ENCODE measurements around the gene IL20.

Gene IL20

GRCh38 chr1:206904423-206905142 lies 39.2 kb downstream of the IL20 start:
- no peak for DNase-seq (ENCODE audit: low spot score)

DNA sequence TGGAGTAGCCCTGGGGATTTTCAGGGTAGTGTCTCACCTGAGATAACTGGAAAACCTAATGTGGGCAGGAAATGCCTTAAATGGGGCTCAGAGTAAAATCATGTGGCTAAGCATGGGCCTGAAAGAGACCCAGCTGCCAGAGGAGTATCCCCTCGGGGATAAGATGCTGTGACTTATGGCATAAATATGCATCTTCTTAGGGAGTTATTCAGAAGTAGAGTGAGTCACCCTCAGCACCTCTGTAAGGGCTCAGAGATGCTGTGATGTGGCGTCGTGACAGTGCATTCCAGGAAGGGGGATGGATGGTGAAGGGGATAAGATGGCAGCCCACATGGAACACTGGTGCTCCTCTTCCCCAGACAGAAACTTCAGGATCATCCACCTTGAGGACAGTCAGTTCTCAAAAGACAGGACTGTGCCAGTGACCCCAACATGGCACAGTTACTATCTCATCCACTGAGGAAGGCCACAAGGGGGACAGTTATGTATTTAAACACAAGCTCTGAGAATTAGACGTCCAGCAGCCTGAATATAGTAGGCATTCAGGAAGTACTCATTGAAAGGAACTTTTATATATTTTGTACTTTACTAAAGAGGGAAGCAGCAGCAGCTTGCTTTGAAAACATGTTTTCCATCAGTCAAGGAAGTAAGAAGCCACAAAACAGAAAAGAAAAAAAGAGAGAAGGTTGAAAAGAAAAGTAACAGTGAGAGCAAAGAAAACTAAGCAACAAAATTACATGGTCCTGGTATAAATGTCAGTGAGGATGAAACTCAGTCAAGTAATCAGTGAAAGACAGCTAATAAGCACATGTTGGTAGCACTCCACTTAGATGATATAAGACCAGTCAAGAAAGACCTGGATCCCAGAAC lies 40.1 kb downstream of the IL20 start:
- DNase-seq (ENCODE audit: low spot score) = peak; percentile 94

GRCh38 chr1:206907304-206907991 lies 42.0 kb downstream of the IL20 start:
- DNase-seq (ENCODE audit: low spot score) = no peak

DNA sequence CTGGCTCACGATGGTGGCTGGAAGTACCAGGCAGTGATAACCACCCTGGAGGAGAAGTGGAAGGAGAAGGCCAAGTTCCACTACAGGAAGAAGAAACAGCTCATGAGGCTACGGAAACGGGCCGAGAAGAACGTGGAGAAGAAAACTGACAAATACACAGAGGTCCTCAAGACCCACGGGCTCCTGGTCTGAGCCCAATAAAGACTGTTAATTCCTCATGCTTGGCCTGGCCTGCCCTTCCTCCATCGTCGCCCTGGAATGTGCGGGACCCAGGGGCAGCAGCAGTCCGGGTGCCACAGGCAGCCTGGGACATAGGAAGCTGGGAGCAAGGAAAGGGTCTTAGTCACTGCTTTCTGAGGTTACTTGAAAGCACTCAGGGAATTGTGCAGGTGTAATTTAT lies 42.6 kb downstream of the IL20 start:
- no peak for DNase-seq (ENCODE audit: low spot score)

GRCh38 chr1:206909161-206909882 lies 43.9 kb downstream of the IL20 start:
- no peak for DNase-seq (ENCODE audit: low spot score)

DNA sequence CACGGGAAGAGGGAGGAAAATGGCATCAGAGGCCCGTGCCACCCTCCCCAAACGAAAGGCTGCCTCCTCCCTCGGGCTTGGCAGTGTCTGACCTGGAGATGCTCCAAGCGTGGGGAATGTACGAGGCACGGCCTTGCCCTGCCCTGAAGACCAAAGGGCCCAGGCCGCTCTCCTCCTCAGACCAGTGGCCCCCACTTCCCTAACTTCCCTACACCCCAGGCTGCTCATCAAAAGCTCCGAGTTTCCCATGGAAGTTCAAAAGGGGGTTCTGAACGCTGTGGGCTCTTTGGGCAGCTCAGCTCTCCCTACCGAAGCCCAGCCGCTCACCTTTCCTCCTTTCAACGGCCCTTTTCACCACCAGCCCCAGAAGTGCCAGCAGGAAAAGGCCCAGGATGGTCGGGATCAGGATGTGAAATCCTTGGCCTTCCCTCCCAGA lies 44.5 kb downstream of the IL20 start:
- no peak for DNase-seq (ENCODE audit: low spot score)

DNA sequence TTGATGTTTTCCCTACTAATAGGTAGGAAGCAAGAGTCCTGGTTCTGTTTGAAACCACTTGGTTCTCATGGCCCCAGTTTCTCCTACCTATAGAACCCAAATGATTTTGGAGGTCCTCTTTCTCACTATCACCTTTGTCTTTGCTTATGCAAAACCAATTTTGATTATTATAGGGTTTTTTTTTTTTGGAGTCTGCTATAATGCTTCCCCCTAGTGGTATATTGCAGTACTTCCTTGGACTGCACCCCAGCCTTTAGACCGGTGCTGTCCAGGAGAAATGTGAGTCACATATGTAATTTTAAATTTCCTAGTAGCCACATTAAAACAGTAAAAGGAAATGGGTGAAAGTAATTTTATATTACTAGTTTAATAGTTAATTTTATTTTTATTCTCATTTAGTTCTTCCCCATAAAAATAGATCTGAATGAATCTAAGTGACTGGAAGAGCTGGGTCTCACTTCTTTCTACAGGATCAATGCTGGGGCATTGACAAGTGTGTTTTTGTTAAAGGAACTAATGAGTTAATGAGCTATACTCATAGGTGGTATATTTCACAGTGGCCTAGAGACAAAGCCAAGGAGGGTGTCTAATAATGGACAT lies 45.7 kb downstream of the IL20 start:
- peak; percentile 74 for DNase-seq (ENCODE audit: low spot score)

DNA sequence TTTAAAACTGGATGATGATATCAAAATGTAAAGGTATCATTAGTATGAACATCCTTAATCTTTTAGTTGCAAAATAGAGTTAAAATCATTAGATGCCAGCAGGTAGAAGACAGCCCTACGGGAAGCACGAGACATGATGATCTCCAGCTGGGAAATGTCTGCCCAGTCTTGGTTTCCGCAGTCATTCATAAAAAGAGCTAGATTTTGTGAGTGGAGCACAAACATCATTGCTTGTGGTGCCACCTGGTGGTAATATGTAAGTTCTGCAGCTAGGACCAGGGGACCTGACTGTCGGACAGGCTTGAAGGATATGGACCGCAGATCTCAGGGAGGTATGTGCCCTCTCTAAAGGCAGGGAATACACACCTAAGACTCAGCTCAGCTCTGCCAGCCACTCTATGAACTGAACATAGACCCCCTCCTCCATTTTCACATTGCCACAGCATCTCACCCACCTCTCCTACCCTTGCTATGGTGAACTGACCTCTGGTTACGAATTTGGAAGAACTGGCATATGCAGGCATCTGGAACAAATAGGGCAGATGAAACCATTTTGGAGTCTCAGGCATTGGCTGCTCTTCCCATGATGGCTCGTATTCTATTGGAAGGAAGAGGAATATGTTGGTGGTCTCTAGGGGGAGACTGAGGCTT lies 47.1 kb downstream of the IL20 start:
- peak; percentile 92 for DNase-seq (ENCODE audit: low spot score)

DNA sequence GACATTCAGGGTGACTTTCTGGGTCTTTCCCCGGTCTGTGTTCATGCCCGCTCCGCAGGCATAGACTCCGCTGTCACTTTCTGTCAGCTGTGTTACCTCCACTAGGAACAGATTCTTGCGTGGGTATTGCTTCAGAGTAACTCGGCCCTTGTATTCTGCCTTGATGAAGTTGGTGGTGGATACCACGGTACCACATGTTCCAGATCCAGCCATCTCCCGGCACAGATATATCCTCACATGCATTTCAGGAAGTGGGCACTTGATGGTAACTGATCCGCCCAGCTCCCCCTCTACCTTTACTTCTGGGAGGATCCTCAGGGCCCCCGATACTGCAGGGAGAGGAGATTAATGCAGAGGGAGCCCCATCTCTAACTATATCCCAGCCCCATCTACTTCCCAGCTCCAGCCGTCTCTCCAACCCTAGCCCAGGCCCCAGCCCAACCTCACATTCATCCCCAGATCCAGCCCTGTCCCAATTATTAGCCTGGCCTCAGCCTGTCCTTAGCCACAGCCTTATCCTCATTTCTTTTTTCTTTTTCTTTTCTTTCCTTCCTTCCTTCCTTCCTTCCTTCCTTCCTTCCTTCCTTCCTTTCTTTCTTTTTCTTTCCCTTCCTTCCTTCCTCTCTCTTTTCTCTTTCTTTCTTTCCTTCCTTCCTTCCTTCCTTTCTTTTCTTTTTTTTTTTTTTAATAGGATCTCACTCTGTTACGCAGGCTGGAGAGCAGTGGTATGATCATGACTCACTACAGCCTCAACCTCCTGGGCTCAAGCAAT lies 48.5 kb downstream of the IL20 start:
- DNase-seq (ENCODE audit: low spot score) = no peak

- no peak for DNase-seq (ENCODE audit: low spot score)
Measured at GRCh38 chr1:206915030-206915735, 49.8 kb downstream of the IL20 start.

GRCh38 chr1:206916000-206916709 lies 50.7 kb downstream of the IL20 start:
- DNase-seq (ENCODE audit: low spot score) = no peak

GRCh38 chr1:206918076-206918475 lies 52.7 kb downstream of the IL20 start:
- DNase-seq (ENCODE audit: low spot score) = no peak

All from COLO829 (cell line).